H9 (cell line): ENCODE results near the gene WSCD1. TPM values are rescaled to one million over a fixed set of nuclear protein-coding genes. Genes with fewer than 3 reads are reported as not detected.
A peak's percentile ranks its signal among the peaks of the same experiment; 100 is the strongest.

Source experiments
- DNase-seq: peaks from one replicate; pipeline ENCODE4 v3.0.0-alpha.2; 2017
- H2AFZ ChIP-seq: one replicate; pipeline ENCODE4 v1.6.1; 2013; ENCODE audit warnings: mild to moderate bottlenecking, low read length, control low read depth, moderate library complexity
- H2AK5ac ChIP-seq: 2 replicates; pipeline ENCODE4 v1.6.1; 2013; ENCODE audit warnings: low read length, control low read depth, mixed read lengths; ENCODE audit not compliant: insufficient read length
- H2BK120ac ChIP-seq: one replicate; pipeline ENCODE4 v1.6.1; 2013; ENCODE audit warnings: low read depth, mild to moderate bottlenecking, low read length, control low read depth, inconsistent platforms; ENCODE audit not compliant: poor library complexity, severe bottlenecking
- H2BK12ac ChIP-seq: 2 replicates; pipeline ENCODE4 v1.6.1; 2013; ENCODE audit warnings: low read length, control low read depth, mixed read lengths, low read depth; ENCODE audit not compliant: insufficient read length
- H2BK15ac ChIP-seq: 2 replicates; pipeline ENCODE4 v1.6.1; 2013; ENCODE audit warnings: low read depth, low read length, control low read depth
- H2BK20ac ChIP-seq: one replicate; pipeline ENCODE4 v1.6.1; 2013; ENCODE audit warnings: low read depth, mild to moderate bottlenecking, low read length, control low read depth, inconsistent platforms; ENCODE audit not compliant: poor library complexity, severe bottlenecking
- H2BK5ac ChIP-seq: 2 replicates; pipeline ENCODE4 v1.6.1; 2013; ENCODE audit warnings: low read length, control low read depth, mixed read lengths; ENCODE audit not compliant: insufficient read length
- H3K14ac ChIP-seq: 2 replicates; pipeline ENCODE4 v1.6.1; 2013; ENCODE audit warnings: low read length, control low read depth; ENCODE audit not compliant: insufficient read depth
- H3K18ac ChIP-seq: 2 replicates; pipeline ENCODE4 v1.6.1; 2013; ENCODE audit warnings: low read depth, mild to moderate bottlenecking, mixed read lengths, low read length, control low read depth; ENCODE audit not compliant: insufficient read length
- H3K23ac ChIP-seq: 2 replicates; pipeline ENCODE4 v1.6.1; 2013; ENCODE audit warnings: low read length, control low read depth, mixed read lengths, low read depth; ENCODE audit not compliant: insufficient read length
- H3K23me2 ChIP-seq: 2 replicates; pipeline ENCODE4 v1.6.1; 2013; ENCODE audit warnings: low read depth, mild to moderate bottlenecking, mixed read lengths, low read length, control low read depth; ENCODE audit not compliant: insufficient read length, poor library complexity, severe bottlenecking
- H3K27ac ChIP-seq: 2 replicates; pipeline ENCODE4 v1.5.1; 2013; ENCODE audit warnings: low read length, control low read depth, mixed read lengths, low read depth; ENCODE audit not compliant: insufficient read length
- H3K27me3 ChIP-seq: 2 replicates; pipeline ENCODE4 v1.6.1; 2013; ENCODE audit warnings: low read length, control low read depth, inconsistent platforms; ENCODE audit not compliant: insufficient read depth
- H3K4ac ChIP-seq: 2 replicates; pipeline ENCODE4 v1.6.1; 2013; ENCODE audit warnings: low read depth, mild to moderate bottlenecking, control low read depth, inconsistent platforms, low read length, moderate library complexity
- H3K4me1 ChIP-seq: 2 replicates; pipeline ENCODE4 v1.6.1; 2013; ENCODE audit warnings: low read length, control low read depth, inconsistent platforms; ENCODE audit not compliant: insufficient read depth
- H3K4me2 ChIP-seq: 2 replicates; pipeline ENCODE4 v1.6.1; 2013; ENCODE audit warnings: low read length, control low read depth, mixed read lengths; ENCODE audit not compliant: insufficient read length, insufficient read depth
- H3K56ac ChIP-seq: 2 replicates; pipeline ENCODE4 v1.6.1; 2013; ENCODE audit warnings: low read depth, mild to moderate bottlenecking, mixed read lengths, low read length, control low read depth; ENCODE audit not compliant: insufficient read length
- H3K79me1 ChIP-seq: 2 replicates; pipeline ENCODE4 v1.6.1; 2013; ENCODE audit warnings: low read depth, mild to moderate bottlenecking, moderate library complexity, low read length, control low read depth, inconsistent platforms; ENCODE audit not compliant: insufficient read depth, poor library complexity, severe bottlenecking
- H3K79me2 ChIP-seq: 2 replicates; pipeline ENCODE4 v1.6.1; 2013; ENCODE audit warnings: low read length, control low read depth, inconsistent platforms; ENCODE audit not compliant: insufficient read depth
- H3K9ac ChIP-seq: 2 replicates; pipeline ENCODE4 v1.6.1; 2013; ENCODE audit warnings: low read length, control low read depth, mixed read lengths; ENCODE audit not compliant: insufficient read length; ENCODE audit errors: extremely low read depth
- H3K9me3 ChIP-seq: one replicate; pipeline ENCODE4 v1.6.1; 2013; ENCODE audit warnings: low read depth, low read length, inconsistent platforms; ENCODE audit not compliant: control insufficient read depth
- H3T11ph ChIP-seq: one replicate; pipeline ENCODE4 v1.6.1; 2013; ENCODE audit warnings: mild to moderate bottlenecking, low read length, control low read depth, inconsistent platforms
- H4K20me1 ChIP-seq: one replicate; pipeline ENCODE4 v1.6.1; 2013; ENCODE audit not compliant: control insufficient read depth, insufficient read length, insufficient read depth
- H4K5ac ChIP-seq: 2 replicates; pipeline ENCODE4 v1.6.1; 2013; ENCODE audit warnings: low read depth, mild to moderate bottlenecking, mixed read lengths, low read length, control low read depth; ENCODE audit not compliant: insufficient read length
- H4K8ac ChIP-seq: replicated peaks from 2 replicates; pipeline ENCODE4 v1.6.1; 2013; ENCODE audit warnings: low read length, control low read depth, mixed read lengths, low read depth; ENCODE audit not compliant: insufficient read length
- H4K91ac ChIP-seq: 2 replicates; pipeline ENCODE4 v1.6.1; 2013; ENCODE audit warnings: low read depth, mild to moderate bottlenecking, moderate library complexity, mixed read lengths, low read length, control low read depth; ENCODE audit not compliant: insufficient read length
- H3K27ac Mint-ChIP-seq, 3 experiments: 2 replicates in 2 of 3; 3 replicates in 1 of 3; pipeline ENCODE4 v1.8.0; 2020 to 2021; ENCODE audit warnings: mixed read lengths in 3 of 3, mild to moderate bottlenecking in 1 of 3, moderate library complexity in 1 of 3
- H3K27me3 Mint-ChIP-seq: 2 replicates; pipeline ENCODE4 v1.8.0; 2021; ENCODE audit warnings: low read depth, mild to moderate bottlenecking, moderate library complexity, mixed read lengths
- H3K36me3 Mint-ChIP-seq, 3 experiments: 2 replicates in 2 of 3; 3 replicates in 1 of 3; pipeline ENCODE4 v1.8.0; 2020 to 2021; ENCODE audit warnings: low read depth in 3 of 3, mixed read lengths in 3 of 3; ENCODE audit not compliant: insufficient read depth in 1 of 3
- H3K4me1 Mint-ChIP-seq, 2 experiments: 2 replicates each; pipeline ENCODE4 v1.8.0; 2020; ENCODE audit warnings: mixed read lengths in 2 of 2
- H3K4me3 Mint-ChIP-seq, 2 experiments: 2 replicates in 1 of 2; 3 replicates in 1 of 2; pipeline ENCODE4 v1.8.0; 2020 to 2021; ENCODE audit warnings: mild to moderate bottlenecking in 2 of 2, mixed read lengths in 2 of 2, moderate library complexity in 1 of 2
- H3K9me3 Mint-ChIP-seq, 2 experiments: 2 replicates in 1 of 2; 3 replicates in 1 of 2; pipeline ENCODE4 v1.8.0; 2020; ENCODE audit warnings: mild to moderate bottlenecking in 2 of 2, mixed read lengths in 2 of 2, moderate library complexity in 1 of 2
- CTCF ChIP-seq: fragments of 200-600 bp; sonication (generic); conservative IDR thresholded peaks from 3 replicates; pipeline ENCODE4 v1.8.0; 2021; ENCODE audit warnings: antibody characterized with exemption, mild to moderate bottlenecking
- WGBS: extraction: QIAGEN DNeasy Blood & Tissue Kit; methylation state at CpG from one replicate; pipeline ENCODE4 v1.1.7; 2013; ENCODE audit warnings: missing lambda C conversion rate, low lambda C conversion rate, mixed read lengths; ENCODE audit not compliant: insufficient read length; ENCODE audit errors: extremely low coverage; 5-methylcytosine and 5-hydroxymethylcytosine counted together
- total RNA-seq: library from RNA; stranded (reverse); gene quantifications from 2 replicates; pipeline ENCODE4 v1.2.1, GENCODE V29; 2021

WSCD1 gene
- total RNA-seq, 1 experiment from 2014 or later = 33.6 TPM

- Mint-ChIP-seq H3K4me3 (no peak overlapping the region), H3K27ac (peak overlapping the region in 1 of 3 experiments; percentile 89; a peak in 1 of 7 replicates), H3K36me3 (peaks cover 20 to 40% (median 39%) of the 10 kb centered on the region in 3 experiments; a peak in 6 of 7 replicates), H3K4me1 (peaks cover 11 to 15% of the 10 kb centered on the region in 2 experiments), H3K9me3 (no peaks in the 10 kb centered on the region), H3K27me3 (no peaks in the 10 kb centered on the region)
- H4K8ac ChIP-seq = no peak overlapping the region
- H4K20me1 ChIP-seq = no peaks in the 10 kb centered on the region
- no peak overlapping the region for H3K18ac ChIP-seq
- no peak overlapping the region for H3K14ac ChIP-seq
- no peaks in the 10 kb centered on the region for H3K23me2 ChIP-seq
- H3K9ac ChIP-seq = no peak overlapping the region
- no peaks in the 10 kb centered on the region for H3K79me2 ChIP-seq
- H3K4me2 ChIP-seq = no peak overlapping the region
- no peak overlapping the region for H2AFZ ChIP-seq
- H3K27me3 ChIP-seq = no peaks in the 10 kb centered on the region
- H2BK12ac ChIP-seq = no peak overlapping the region
- no peak overlapping the region for H4K5ac ChIP-seq
- no peaks in the 10 kb centered on the region for H3K79me1 ChIP-seq
- no peak overlapping the region for H2BK5ac ChIP-seq
- no peaks in the 10 kb centered on the region for H3K9me3 ChIP-seq
- no peak overlapping the region for H3K23ac ChIP-seq
- H3T11ph ChIP-seq = no peak overlapping the region
- H3K4me1 ChIP-seq = no peaks in the 10 kb centered on the region
- no peak overlapping the region for H3K4ac ChIP-seq
- no peak overlapping the region for H2BK20ac ChIP-seq
- no peak for DNase-seq
- TF ChIP-seq CTCF = no peak
- no peak overlapping the region for H2AK5ac ChIP-seq
- H3K27ac ChIP-seq = no peak overlapping the region
- WGBS = no CpG with 5 or more reads among the region's 4 CpGs
- H4K91ac ChIP-seq = no peak overlapping the region
- H3K56ac ChIP-seq = no peak overlapping the region
- H2BK120ac ChIP-seq = no peak overlapping the region
- no peak overlapping the region for H2BK15ac ChIP-seq
Observed at GRCh38 chr17:6088141-6088540, 18.0 kb downstream of the WSCD1 start.
